GM19468 (cell line): ENCODE results near the gene HPD.
"Not testable (repeated sequence)": the region's sequence is repeated elsewhere in the genome, so short reads cannot be mapped to it uniquely, and the experiment has no call there.

Experiments
- ATAC-seq: cut with Tn5 transposase; IDR thresholded peaks from one replicate; pipeline ENCODE4 v1.9.1; 2021; ENCODE audit warnings: mild to moderate bottlenecking, moderate library complexity, moderate number of reproducible peaks; ENCODE audit not compliant: unreplicated experiment; ENCODE audit errors: extremely low read depth

Gene HPD

DNA sequence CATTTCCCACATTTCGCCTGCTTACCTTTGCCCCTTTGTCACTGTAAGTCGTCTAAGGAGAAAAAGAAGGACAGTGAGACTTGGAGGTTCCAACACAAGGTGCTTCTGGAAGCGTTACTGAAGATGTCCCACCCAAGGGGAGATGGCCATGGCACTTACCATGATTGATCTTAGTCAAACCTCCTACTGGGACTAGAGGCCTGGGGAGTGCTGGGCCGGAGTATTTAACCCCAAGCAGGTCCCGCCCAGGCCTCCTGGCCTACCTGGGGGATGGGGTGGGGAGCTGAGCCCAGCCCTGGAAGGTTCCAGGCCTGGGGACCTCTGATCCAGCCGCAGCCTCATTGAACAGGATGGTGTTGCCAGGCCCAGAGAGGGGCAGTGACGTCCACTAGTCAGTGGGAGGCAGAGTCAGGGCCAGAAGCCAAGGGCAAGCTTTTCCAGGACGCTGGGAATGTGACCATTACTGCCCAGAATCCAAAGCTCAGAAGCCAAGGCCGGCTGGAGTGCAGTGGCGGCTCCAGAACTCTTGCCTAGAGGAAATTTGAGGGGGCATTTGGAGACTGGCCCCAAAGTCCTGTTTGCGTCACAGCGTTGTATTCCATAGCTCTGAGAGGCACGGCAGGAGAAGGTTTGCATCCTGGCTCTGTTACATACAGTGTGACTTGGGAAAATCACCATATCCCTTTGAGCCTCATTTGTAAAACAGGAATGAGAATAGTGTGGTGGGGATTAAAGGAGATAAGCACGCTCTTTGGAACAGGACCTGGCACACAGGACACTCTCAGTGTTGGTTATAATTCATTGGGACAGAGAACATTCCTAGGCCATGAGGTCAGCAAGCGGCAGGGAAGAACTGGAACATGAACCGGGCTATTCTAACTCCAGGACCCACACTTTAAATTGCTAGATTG is at the start of gene HPD:
HPD (minus strand) TSS at position 198 of the 911 bp plus-strand sequence; CDS start at position 162, 36 bp downstream.
- no peak for ATAC-seq

DNA sequence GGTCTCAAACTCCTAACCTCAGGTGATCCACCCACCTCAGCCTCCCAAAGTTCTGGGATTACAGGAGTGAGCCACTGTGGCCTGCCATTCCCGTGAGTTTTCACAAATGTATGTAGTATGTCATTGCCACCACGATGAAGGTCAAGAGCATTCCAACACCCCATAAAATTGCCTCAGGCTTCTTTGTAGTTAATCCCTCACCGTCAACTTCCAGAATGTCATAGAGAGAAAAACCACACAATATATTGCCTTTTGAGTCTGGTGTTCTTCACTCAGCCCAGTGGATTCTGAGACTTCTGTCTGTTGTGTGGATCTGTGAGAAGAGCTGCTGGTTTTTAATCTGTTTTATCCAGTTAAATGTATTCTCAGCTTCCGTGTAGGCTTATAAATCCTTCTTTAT is 47.1 kb upstream of the HPD start:
- no peak for ATAC-seq

DNA sequence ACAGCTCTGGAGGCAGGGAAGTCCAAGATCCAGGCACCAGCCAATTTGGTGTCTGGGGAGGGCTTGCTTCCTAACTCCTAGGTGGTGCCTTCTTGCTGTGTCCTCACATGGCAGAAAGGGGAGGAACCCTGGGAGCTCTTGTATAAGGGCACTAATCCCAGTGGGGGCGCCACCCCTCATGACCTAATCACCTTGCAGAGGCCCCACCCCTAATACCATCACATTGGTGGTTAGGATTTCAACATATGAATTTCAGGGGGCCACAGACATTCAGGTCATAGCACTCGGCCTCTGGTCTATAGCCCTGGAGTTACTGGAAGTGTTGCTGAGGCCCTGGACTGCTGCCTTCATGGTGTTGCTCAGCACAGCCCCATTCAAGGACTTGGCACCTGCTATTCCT is 44.5 kb upstream of the HPD start:
- no peak for ATAC-seq

DNA sequence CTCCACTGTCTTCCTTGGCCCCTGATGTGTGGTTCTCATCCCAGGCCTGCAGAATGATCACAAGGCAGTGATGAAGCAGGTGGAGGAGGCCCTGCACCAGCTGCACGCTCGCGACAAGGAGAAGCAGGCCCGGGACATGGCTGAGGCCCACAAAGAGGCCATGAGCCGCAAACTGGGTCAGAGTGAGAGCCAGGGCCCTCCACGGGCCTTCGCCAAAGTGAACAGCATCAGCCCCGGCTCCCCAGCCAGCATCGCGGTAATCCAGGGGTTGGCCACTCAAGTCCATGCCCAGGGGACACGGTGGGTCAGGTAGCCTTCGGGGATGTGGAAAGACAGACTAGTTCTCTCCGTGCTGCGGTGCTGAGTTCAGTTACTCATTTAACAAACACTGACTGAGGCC is 40.9 kb upstream of the HPD start:
- no peak for ATAC-seq

DNA sequence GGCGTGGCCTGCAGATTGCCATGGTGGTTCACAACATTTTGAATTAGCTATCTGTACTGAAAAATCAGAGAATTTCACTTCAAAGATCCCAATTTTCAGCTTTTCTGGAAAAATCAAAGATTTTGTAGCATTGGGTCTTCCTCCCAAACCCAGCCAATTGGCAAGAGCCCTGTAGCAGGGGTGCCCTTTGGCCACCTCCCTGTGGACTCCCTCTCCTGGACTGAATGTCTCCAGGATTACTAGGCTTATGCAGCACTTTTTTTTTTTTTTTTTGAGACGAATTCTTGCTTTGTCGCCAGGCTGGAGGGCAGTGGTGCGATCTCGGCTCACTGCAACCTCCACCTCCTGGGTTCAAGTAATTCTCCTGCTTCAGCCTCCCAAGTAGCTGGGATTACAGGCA is 39.6 kb upstream of the HPD start:
- ATAC-seq = no peak

DNA sequence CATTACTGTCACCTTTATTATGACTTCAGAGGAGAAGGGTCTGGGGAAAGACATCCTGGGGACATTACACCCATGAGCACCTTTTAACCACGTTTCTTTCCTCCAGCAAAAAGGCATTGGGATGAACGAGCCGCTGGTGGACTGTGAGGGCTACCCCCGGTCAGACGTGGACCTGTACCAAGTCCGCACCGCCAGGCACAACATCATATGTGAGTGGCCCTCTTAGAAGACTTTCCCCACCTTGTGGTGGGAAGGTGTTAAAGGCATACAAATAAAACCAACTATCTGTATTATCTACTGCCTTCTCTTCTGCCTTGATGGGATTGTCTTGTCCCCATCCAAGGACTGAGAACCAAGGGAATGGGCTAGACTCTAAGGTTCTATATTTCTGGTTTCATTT is 36.0 kb upstream of the HPD start:
- no peak for ATAC-seq

DNA sequence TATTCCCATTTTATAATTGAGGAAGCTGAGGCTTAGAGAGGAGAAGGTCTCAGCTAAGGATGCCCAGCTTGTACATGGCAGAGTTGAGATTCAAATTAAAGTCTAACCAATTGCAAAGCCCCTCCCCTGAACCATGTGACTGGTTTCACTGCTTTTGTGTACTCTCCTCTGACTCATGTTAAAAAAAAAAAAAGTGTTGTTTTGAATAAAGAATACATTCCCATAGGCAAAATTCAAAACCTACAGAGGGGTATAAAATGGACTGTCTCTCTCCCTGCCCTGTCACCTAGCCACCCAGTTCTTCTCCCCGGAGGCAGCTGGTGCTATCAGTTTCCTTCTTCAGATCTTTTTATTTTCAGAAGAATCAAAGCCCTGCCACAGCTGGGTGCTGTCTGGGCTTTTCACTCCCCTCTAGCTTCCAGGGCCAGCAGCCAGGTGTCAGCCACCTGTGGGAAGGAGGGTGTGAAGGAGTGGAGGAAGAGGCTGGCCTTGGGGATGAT is 35.4 kb upstream of the HPD start:
- no peak for ATAC-seq

DNA sequence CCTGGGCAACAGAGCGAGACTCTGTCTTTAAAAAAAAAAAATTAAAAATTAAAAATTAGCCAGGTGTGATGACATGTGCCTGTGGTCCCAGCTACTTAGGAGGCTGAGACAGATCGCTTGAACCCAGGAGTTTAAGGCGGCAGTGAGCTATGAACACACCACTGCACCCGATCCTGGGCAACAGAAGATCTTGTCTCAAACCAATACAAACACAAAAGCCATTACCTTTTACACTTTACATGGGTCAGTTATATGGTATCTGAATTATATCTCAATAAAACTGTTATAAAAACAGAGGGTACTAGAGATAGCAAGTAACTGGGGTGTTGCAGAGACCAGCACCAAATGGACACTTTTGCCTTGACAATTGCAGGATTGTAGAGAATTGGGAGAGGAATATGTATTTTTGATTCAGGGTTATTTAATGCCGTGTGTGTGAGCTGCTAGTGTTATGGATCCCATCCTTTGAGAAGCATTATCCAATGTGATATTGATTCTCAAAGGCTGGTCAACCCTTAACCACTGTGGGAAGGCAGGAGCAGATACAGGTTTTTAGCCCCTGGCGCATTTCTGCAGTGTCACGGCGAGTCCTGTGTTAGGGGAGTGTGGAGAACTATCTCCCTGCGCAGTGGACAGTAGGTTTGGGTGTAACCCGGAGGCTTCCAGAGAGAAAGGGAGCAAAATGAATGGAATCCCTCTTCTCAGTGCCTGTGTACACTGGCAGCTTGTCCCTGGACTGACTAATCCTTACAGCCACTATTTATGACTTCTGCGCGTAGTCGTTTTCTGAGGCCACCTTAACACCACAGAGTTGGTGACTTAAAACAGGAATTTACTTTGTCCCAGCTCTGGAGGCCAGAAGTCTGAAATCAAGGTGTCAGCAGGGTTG is 34.3 kb upstream of the HPD start:
- ATAC-seq = no peak

DNA sequence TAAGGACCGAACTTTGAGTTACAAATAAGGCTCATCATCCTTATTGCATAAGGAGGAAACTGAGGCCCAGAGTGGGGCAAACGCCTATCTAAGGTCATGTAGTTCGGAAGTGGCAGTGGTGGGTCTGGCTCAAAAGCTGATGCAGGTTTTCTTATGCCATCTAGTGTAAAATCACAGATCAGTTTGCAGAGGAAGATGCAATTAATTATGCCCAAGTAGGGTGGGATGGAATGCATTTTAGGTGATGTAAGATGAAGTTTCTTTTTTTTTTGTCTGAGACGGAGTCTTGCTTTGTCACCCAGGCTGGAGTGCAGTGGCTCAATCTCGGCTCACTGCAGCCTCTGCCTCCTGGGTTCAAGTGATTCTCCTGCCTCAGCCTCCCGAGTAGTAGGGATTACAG is 31.0 kb upstream of the HPD start:
- not testable (repeated sequence) for ATAC-seq

DNA sequence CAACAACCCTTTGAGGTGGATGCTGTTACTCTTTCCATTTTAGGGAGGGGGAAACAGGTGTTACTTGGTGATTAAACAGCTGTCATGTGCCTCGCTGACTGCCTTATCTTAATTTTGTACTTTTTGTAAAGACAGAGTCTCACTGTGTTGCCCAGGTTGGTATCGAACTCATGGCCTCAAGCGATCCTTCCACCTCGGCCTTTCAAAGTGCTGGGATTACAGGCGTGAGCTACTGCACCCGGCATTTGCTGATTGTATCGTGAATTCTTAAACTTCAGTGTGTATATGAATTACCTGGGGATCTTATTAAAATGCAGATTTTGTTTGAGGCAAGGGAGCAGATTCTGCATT is 30.6 kb upstream of the HPD start:
- ATAC-seq = no peak

DNA sequence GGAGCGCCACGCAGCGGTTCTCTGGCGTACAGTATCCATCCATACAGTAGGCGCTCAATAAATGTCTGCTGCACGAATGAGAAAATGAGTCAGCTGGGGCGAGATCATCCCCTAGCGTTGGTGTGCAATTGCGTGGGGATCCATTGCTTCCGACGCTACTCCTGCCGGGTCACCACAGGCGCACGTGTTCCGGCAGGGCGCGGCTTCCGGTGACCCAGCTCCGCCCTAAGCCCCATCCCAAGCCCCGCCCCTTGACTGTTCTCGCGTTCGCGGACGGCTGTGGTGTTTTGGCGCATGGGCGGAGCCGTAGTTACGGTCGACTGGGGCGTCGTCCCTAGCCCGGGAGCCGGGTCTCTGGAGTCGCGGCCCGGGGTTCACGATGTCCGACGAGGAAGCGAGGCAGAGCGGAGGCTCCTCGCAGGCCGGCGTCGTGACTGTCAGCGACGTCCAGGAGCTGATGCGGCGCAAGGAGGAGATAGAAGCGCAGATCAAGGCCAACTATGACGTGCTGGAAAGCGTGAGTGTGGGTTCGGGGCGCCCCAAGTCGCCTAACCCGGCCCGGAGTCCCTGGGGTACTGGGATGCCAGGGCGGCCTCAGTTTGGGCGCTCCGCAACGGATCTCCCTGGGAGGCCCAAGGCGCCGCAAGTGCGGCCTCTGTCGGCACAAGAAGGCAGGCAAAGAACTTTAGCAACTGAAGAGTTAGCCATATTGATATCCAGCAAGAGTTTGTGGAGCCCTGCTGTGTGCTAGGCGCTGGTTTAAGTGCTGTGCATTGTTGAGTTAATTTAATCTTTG is 30.0 kb upstream of the HPD start, which contains the start of gene PSMD9:
PSMD9 (plus strand) TSS at position 313 of the 796 bp plus-strand sequence; CDS start at position 380, 67 bp downstream.
- ATAC-seq = peak; percentile 74

DNA sequence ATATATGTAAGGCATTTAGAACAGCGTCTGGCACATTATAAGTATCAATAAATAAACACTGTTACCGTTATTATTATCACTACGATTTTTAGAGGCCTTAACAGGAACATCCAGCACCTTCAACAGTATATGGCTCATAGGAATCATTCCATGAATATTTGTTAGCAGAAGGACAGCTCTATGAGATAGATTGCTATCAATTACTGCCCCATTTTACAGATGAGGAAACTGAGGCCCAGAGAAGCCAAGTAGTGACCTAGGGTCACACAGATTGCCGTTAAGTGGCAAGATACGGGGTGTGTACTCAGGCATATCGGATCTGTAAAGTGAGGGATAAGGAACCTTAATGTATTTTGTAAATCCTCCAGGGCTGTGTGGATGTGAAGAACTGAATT is 29.4 kb upstream of the HPD start:
- ATAC-seq = no peak

DNA sequence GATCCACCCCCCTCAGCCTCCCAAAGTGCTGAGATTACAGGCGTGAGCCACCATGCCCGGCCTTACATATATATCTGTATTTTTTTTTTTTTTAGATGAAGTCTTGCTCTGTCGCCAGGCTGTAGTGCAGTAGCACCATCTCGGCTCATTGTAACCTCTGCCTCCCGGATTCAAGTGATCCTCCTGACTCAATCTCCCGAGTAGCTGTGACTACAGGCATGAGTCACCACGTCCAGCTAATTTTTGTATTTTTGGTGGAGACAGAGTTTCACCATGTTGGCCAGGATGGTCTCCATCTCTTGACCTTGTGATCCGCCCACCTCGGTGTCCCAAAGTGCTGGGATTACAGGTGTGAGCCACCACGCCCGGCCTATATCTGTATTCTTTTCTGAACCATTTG is 26.5 kb upstream of the HPD start:
- ATAC-seq = not testable (repeated sequence)

DNA sequence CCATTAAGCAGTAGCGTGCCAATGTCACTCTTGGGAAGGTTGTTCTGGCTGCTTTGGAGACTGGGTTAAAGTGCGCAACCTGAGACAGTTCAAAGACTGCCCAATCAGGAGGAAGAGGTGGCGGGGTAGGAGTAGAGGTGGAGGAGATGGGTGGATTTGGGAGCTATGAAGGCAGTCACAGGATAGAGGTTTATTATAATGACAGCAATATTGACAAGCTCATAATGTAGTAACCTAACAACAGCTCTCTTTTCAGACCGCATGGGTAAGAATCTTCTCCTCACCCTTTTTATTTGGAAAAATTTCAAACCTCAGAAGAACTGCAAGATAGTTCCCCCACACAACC is 24.6 kb upstream of the HPD start:
- ATAC-seq = no peak

DNA sequence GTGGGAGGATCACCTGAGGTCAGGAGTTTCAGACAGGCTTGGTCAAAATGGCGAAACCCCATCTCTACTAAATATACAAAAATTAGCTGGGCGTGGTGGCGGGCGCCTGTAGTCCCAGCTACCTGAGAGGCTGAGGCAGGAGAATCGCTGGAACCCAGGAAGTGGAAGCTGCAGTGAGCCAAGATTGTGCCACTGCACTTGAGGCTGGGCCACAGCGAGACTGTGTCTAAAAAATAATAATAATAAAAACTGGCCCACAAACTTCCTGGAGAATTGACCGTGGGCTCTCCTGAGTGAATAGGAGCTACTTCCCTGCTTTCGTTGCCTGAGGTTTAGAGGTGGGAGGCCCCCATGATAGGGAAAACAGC is 17.4 kb upstream of the HPD start:
- not testable (repeated sequence) for ATAC-seq

DNA sequence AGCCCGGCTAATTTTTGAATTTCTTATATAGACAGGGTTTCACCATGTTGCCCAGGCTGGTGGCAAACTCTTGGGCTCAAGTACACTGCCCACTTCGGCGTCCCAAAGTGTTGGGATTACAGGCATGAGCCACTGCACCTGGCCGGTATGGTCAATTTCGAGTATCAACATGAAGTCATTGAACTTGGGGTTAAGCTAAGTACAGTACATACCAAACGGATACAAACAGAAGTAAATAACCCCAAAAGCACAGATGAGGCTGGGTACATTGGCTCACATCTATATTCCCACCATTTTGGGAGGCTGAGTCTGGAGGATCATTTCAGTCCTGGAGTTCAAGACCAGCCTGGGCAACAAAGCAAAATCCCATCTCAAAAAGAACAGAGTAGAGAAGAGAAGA is 16.9 kb upstream of the HPD start:
- ATAC-seq = no peak

DNA sequence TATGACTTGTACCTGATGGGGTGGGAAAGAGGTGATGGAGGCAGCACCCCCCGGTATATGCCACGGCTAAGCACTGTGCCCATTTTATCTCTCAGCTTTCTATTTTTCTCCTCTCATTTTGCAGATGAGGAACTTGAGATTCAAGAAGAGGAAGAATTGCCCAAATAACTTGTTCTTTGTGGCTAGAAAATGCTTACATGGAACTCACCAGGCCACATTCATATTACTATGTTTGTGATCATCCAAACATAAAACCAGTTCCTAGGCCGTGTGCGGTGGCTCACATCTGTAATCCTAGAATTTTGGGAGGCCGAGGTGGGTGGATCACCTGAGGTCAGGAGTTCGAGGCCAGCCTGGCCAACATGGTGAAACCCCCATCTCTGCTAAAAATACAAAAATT is 15.4 kb upstream of the HPD start:
- no peak for ATAC-seq

DNA sequence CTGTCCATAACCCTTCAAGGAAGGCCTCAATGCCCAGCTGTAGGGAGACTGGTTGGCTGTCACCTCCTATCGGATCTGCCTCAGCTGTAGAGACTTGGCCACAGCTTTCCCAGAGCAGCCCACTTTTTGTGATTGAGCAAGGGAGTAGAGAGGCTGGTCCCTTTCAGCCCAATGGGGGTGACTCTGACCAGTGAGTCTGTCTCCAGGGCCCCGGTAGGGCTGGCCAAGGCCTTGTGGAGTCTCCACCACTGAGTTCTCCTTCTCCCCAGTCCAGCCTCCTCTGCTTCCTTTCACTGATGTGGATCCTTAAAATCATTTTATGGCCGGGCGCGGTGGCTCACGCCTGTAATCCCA is 14.5 kb upstream of the HPD start:
- ATAC-seq = no peak

DNA sequence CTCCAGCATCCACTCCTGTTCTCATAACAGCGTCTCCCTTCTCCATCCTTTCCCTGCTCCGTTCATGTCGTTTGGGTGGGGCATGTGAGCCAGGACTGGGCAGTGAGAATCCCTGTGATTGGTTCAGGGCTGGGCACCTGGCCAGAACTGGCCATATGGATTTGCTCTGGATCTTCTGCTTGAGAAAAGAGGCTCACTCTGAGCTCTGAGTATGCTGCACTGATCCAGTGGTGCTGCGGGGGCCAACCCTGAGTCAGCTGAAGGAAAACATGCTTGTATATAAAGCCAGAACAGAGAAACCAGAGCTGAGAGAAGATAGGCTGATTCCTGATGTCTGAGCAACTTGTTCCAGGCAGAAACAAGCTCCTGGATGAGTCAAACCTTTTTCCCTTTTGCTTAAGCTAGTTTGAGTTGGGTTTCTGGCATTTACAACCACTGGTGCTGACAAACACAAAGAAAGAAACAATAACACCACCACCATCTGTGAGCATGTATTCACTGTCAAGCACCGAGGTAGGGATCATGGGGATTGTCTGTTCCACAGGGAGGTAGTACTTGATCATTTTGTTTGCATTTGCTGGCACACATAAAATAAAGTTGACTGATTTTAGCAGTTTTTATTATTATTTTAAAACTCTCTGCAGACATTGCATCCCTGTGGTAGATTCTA is 14.0 kb upstream of the HPD start:
- ATAC-seq = no peak

DNA sequence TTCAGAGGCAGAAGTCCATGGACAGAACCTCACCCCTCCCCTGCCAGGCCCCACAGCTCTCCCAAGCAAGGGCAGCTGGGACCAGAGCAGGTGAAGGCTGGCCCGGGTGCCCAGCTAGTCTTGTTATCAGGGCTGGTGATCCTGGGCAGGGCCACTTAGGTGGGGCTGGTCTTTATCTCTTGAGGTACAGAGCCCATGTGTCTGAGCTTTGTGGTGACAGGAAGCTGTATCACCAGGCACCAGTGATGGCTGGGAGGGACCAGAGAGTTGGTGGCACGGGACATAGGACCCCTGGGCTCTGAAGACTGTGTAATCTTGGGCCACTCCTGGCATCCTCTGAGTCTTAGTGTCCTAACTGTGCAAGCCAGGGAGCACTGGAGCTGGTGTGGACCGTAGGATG is 12.8 kb upstream of the HPD start:
- ATAC-seq = no peak
